ENCODE results near the gene GRAMD1B. TPM values are rescaled to one million over a fixed set of nuclear protein-coding genes. Genes with fewer than 3 reads are reported as not detected.

Gene GRAMD1B
- total RNA-seq, 3 donors from 2014 or later (not counting 1 experiment from before 2014, with no cell fraction given), result 5.9 to 10.3 (median 8.8) TPM

GRCh38 chr11:123548774-123549173, 118.7 kb downstream of the GRAMD1B start:
- H3K9me3 ChIP-seq (ENCODE audit: control insufficient read depth, insufficient read depth, low read length), result no peaks in the 10 kb centered on the region
- H3K36me3 ChIP-seq (ENCODE audit: control insufficient read depth, insufficient read depth, low read length), result no peaks in the 10 kb centered on the region
- WGBS (ENCODE audit: insufficient coverage), result 95% methylated on average over 3 of the region's 4 CpGs
- Mint-ChIP-seq H3K4me1 (no peaks in the 10 kb centered on the region), H3K27ac (no peak overlapping the region), H3K4me3 (no peak overlapping the region), H3K36me3 (no peaks in the 10 kb centered on the region), H3K27me3 (ENCODE audit: low read depth in 2 of 2) (peaks cover 0 to under 1% of the 10 kb centered on the region in 2 donors), H3K9me3 (no peaks in the 10 kb centered on the region)
- H3K27ac ChIP-seq (ENCODE audit: low read length), result no peak overlapping the region
- no peak overlapping the region for H3K4me3 ChIP-seq (ENCODE audit: low read length)
- DNase-seq, result no peak
- no peak for TF ChIP-seq CTCF (IDR thresholded peaks at IDR 0.05)
- intact Hi-C loops (cut with micrococcal nuclease), result no loop called here
- H3K4me1 ChIP-seq (ENCODE audit: control insufficient read depth, insufficient read depth, low read length), result no peaks in the 10 kb centered on the region
- H3K27me3 ChIP-seq (ENCODE audit: control insufficient read depth, insufficient read depth, low read length), result no peaks in the 10 kb centered on the region
- ATAC-seq, result no peak

GRCh38 chr11:123549926-123550917, 120.2 kb downstream of the GRAMD1B start:
- H3K4me3 ChIP-seq (ENCODE audit: low read length), result no peak overlapping the region
- intact Hi-C loops (cut with micrococcal nuclease), result no loop called here
- H3K27me3 ChIP-seq (ENCODE audit: control insufficient read depth, insufficient read depth, low read length), result no peaks in the 10 kb centered on the region
- no peak overlapping the region for H3K27ac ChIP-seq (ENCODE audit: low read length)
- no peak for TF ChIP-seq CTCF (IDR thresholded peaks at IDR 0.05)
- H3K36me3 Mint-ChIP-seq, result no peaks in the 10 kb centered on the region
- ATAC-seq, result no peak
- H3K4me1 ChIP-seq (ENCODE audit: control insufficient read depth, insufficient read depth, low read length), result no peaks in the 10 kb centered on the region
- no peak for DNase-seq
- 89% methylated on average over 16 of the region's 16 CpGs for WGBS (ENCODE audit: insufficient coverage)
- no peaks in the 10 kb centered on the region for H3K9me3 Mint-ChIP-seq
- no peaks in the 10 kb centered on the region for H3K36me3 ChIP-seq (ENCODE audit: control insufficient read depth, insufficient read depth, low read length)
- peaks cover 0 to 14% of the 10 kb centered on the region in 2 donors for H3K27me3 Mint-ChIP-seq (ENCODE audit: low read depth in 2 of 2)
- H3K27ac Mint-ChIP-seq, result no peak overlapping the region
- no peaks in the 10 kb centered on the region for H3K9me3 ChIP-seq (ENCODE audit: control insufficient read depth, insufficient read depth, low read length)
- no peak overlapping the region for H3K4me3 Mint-ChIP-seq
- no peaks in the 10 kb centered on the region for H3K4me1 Mint-ChIP-seq

GRCh38 chr11:123551079-123551478, 121.0 kb downstream of the GRAMD1B start:
- WGBS (ENCODE audit: insufficient coverage), result 91% methylated on average over 6 of the region's 6 CpGs
- no peaks in the 10 kb centered on the region for H3K9me3 ChIP-seq (ENCODE audit: control insufficient read depth, insufficient read depth, low read length)
- Mint-ChIP-seq H3K27ac (no peak overlapping the region), H3K36me3 (no peaks in the 10 kb centered on the region), H3K27me3 (ENCODE audit: low read depth in 2 of 2) (peaks cover 0 to 14% of the 10 kb centered on the region in 2 donors), H3K4me1 (no peaks in the 10 kb centered on the region), H3K9me3 (no peaks in the 10 kb centered on the region), H3K4me3 (no peak overlapping the region)
- ATAC-seq (no peak), DNase-seq (no peak)
- no peak for TF ChIP-seq CTCF (IDR thresholded peaks at IDR 0.05)
- no peaks in the 10 kb centered on the region for H3K27me3 ChIP-seq (ENCODE audit: control insufficient read depth, insufficient read depth, low read length)
- H3K27ac ChIP-seq (ENCODE audit: low read length), result no peak overlapping the region
- no peaks in the 10 kb centered on the region for H3K4me1 ChIP-seq (ENCODE audit: control insufficient read depth, insufficient read depth, low read length)
- no peak overlapping the region for H3K4me3 ChIP-seq (ENCODE audit: low read length)
- no peaks in the 10 kb centered on the region for H3K36me3 ChIP-seq (ENCODE audit: control insufficient read depth, insufficient read depth, low read length)
- intact Hi-C loops (cut with micrococcal nuclease), result no loop called here
